ENCODE data around the gene PGM1.

Gene PGM1

DNA sequence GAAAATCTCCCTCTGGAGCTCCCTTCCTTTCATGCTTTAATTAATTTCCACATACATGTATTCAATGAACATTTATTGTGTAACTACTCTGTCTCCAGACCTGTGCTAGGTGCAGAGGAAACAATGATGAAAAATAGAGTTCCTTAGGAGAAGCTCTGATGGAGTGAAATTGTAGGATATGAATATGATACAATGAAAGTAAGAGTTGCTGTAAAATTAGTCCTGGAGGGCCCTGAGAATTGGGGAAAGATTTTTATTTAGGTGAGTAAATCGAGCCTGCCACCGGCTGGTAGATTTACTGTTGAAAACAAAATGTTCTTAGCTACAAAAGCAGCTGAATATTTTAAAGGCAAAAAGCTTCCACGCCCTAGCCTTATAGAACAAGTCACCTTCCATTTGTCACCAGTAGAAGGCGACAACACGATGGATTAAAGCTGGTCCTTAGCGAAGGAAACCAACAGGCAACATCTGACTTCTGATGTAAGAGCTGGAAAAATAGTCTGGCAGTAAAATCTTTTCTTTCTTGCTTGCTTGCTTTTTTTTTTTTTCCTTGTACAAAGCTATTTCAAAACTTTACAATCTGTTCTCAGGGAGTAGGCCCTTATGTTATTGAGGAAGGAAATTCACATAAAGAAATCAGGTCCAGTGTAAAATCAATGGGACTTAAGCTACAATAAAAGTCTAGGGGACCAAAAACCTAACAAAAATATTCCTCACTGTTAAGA is 98.7 kb downstream of the PGM1 start:
- TF ChIP-seq, protein P1, sequence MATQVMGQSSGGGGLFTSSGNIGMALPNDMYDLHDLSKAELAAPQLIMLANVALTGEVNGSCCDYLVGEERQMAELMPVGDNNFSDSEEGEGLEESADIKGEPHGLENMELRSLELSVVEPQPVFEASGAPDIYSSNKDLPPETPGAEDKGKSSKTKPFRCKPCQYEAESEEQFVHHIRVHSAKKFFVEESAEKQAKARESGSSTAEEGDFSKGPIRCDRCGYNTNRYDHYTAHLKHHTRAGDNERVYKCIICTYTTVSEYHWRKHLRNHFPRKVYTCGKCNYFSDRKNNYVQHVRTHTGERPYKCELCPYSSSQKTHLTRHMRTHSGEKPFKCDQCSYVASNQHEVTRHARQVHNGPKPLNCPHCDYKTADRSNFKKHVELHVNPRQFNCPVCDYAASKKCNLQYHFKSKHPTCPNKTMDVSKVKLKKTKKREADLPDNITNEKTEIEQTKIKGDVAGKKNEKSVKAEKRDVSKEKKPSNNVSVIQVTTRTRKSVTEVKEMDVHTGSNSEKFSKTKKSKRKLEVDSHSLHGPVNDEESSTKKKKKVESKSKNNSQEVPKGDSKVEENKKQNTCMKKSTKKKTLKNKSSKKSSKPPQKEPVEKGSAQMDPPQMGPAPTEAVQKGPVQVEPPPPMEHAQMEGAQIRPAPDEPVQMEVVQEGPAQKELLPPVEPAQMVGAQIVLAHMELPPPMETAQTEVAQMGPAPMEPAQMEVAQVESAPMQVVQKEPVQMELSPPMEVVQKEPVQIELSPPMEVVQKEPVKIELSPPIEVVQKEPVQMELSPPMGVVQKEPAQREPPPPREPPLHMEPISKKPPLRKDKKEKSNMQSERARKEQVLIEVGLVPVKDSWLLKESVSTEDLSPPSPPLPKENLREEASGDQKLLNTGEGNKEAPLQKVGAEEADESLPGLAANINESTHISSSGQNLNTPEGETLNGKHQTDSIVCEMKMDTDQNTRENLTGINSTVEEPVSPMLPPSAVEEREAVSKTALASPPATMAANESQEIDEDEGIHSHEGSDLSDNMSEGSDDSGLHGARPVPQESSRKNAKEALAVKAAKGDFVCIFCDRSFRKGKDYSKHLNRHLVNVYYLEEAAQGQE (IDR thresholded peaks at IDR 0.05; ENCODE audit: insufficient read depth in 1 of 2, low read depth in 2 of 2, low read length in 2 of 2) = no peak
- TF ChIP-seq SIN3A (IDR thresholded peaks at IDR 0.05; ENCODE audit: borderline replicate concordance, insufficient read depth, low read length) (no peak), TAF1 (IDR thresholded peaks at IDR 0.05; ENCODE audit: borderline replicate concordance, insufficient read depth, low read length) (no peak)

DNA sequence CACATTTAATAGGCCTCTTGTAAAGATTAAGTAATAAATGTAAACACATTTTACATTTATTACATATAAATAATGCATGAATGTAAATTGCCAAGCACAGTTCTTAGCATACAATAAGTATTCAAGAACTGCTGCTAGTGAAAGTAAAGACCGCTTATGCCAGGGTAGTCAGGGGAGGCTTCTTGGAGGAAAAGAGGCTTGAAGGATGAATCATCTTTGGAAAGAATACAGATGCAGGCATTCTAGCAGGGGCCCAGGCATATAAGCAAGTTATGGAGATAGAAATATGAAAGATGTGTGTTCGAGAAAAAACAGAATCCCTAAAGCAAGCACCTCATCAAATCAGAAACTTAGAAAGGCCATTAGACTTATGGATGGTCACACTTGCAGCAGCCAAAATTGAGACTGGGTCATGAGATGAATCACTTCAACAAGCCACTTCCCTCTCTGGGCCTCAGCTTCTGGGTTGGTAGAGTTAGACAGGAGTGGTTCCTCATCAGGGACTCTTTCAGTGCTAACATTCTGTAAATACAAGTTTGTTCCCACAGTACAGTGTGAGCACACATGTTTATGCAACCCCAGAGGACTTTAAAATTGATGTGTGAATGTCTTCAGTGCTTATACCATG is 100.8 kb downstream of the PGM1 start:
- TF ChIP-seq FOXP2 (optimal IDR thresholded peaks at IDR 0.05; ENCODE audit: borderline replicate concordance, extremely low read depth, extremely low read length, insufficient read depth) (no peak), SIN3A (IDR thresholded peaks at IDR 0.05; ENCODE audit: borderline replicate concordance, insufficient read depth, low read length) (no peak), POLR2AphosphoS5 (IDR thresholded peaks at IDR 0.05; ENCODE audit: low read depth, low read length) (no peak)
- TF ChIP-seq, protein P1 (IDR thresholded peaks at IDR 0.05; ENCODE audit: insufficient read depth in 1 of 2, low read depth in 2 of 2, low read length in 2 of 2) = no peak

DNA sequence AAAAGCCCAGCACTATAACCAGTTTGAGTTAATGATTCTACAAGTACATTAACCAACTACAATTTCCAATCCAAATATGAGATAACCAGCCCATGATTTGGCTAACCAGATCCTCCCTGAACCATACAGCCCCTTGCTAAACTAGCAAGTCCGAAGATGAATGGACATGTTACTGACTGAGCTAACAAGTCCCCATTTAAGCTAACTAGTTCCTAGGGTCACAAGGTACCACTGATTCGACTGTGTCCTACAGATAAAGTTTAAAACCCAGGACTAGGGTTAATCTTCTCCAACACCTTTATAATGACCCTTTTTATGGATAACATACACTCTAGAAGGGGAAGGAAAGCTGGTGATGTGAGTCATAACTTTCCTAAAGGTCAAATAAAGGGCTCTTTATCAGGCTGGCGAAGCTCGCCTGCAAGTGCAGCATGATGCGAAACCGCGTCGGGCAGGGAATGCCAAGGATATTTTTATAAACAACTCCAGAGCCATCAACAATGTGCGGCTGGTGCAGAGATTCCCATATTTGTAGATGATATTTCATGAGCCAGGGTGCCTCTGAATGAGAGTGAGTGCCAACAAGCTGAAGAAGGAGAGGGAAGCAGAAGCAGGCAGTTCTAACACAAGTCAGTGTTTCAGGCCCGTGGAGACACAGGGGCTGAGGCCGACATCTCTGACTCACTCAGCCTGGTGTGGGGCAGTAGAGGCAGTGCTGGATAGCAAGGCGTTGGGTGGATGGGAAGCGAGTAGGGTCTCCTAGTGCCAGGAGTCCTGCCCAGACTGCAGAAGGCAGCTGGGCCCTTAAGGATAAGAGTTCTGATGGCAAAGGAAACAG is 105.0 kb downstream of the PGM1 start:
- TF ChIP-seq SIN3A (IDR thresholded peaks at IDR 0.05; ENCODE audit: borderline replicate concordance, insufficient read depth, low read length) = no peak
- no peak for TF ChIP-seq FOXP2 (optimal IDR thresholded peaks at IDR 0.05; ENCODE audit: borderline replicate concordance, extremely low read depth, extremely low read length, insufficient read depth)
- no peak for TF ChIP-seq POLR2AphosphoS5 (IDR thresholded peaks at IDR 0.05; ENCODE audit: low read depth, low read length)

DNA sequence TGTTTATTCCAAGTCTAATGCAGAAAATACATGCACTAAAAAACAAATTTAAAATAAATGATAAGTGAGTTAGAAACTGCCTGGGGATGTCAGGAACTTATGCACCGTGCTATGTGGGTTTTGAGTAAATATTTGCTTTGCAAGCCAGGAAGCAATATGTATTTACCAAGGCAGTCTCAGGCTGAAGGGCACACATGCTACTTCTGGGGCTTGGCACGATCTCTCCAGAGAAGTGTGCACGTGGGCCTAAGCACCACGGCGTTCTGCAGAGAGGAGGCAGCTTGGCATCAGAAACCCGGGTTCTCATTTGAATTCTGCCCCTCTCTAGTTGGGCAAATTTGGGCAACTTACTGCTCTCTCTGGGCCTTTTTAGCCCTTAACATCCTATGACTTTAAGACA is 108.0 kb downstream of the PGM1 start:
- TF ChIP-seq SIN3A (IDR thresholded peaks at IDR 0.05; ENCODE audit: borderline replicate concordance, insufficient read depth, low read length) = no peak
- no peak for TF ChIP-seq TAF1 (IDR thresholded peaks at IDR 0.05; ENCODE audit: borderline replicate concordance, insufficient read depth, low read length)
- no peak for TF ChIP-seq POLR2AphosphoS5 (IDR thresholded peaks at IDR 0.05; ENCODE audit: low read depth, low read length)
- no peak for TF ChIP-seq FOXP2 (optimal IDR thresholded peaks at IDR 0.05; ENCODE audit: borderline replicate concordance, extremely low read depth, extremely low read length, insufficient read depth)
- TF ChIP-seq, protein P1 (IDR thresholded peaks at IDR 0.05; ENCODE audit: insufficient read depth in 1 of 2, low read depth in 2 of 2, low read length in 2 of 2) = no peak

DNA sequence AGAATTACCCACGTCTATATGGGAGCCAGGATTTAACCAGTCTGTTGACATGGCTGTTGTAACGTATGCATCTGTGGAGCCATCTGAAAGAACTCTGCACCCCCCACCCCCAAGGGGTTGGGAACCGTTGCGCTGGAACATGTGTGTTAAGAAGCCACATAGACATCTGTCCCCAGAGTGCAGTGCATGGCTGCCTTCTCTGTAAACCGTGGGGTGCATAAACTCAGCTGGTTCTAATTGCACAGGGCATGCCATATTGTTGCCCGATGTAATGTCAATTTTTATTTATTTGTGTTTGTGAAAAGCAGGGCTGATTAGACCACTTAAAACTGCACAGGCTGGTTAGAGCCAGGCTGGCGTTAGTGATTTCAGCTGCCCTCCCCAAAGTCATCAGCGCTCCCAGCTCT is 110.5 kb downstream of the PGM1 start:
- no peak for TF ChIP-seq TAF1 (IDR thresholded peaks at IDR 0.05; ENCODE audit: borderline replicate concordance, insufficient read depth, low read length)
- TF ChIP-seq POLR2AphosphoS5 (IDR thresholded peaks at IDR 0.05; ENCODE audit: low read depth, low read length) = no peak
- TF ChIP-seq, protein P1 (IDR thresholded peaks at IDR 0.05; ENCODE audit: insufficient read depth in 1 of 2, low read depth in 2 of 2, low read length in 2 of 2) = no peak
- no peak for TF ChIP-seq FOXP2 (optimal IDR thresholded peaks at IDR 0.05; ENCODE audit: borderline replicate concordance, extremely low read depth, extremely low read length, insufficient read depth)
- no peak for TF ChIP-seq SIN3A (IDR thresholded peaks at IDR 0.05; ENCODE audit: borderline replicate concordance, insufficient read depth, low read length)
